Fibroblast of the aortic adventitia (primary cell): ENCODE data around the gene FOXL1. TPM values are rescaled to one million over a fixed set of nuclear protein-coding genes. Genes with fewer than 3 reads are reported as not detected.
A peak's percentile ranks its signal among the peaks of the same experiment; 100 is the strongest.

Source experiments
- DNase-seq: peaks from one replicate; pipeline ENCODE4 v3.0.0-alpha.2; 2010; ENCODE audit warnings: low read depth
- H3K4me3 ChIP-seq: 2 replicates; pipeline ENCODE4 v1.5.1; 2011; ENCODE audit warnings: low read depth, mild to moderate bottlenecking, control low read depth, low read length, moderate library complexity
- total RNA-seq: library from RNA; depleted of rRNA; stranded (reverse); fragments of >200 nt; gene quantifications from 2 replicates; pipeline ENCODE4 v1.2.3, GENCODE V29; 2012; ENCODE audit warnings: low replicate concordance
- TF ChIP-seq, protein P1 (sequence below): IDR thresholded peaks from 2 replicates; pipeline ENCODE4 v1.5.1; 2011; ENCODE audit warnings: mild to moderate bottlenecking, low read length, control low read depth, inconsistent platforms; ENCODE audit not compliant: insufficient read depth

Gene FOXL1
- total RNA-seq, 1 donor = 5.8 TPM

DNA sequence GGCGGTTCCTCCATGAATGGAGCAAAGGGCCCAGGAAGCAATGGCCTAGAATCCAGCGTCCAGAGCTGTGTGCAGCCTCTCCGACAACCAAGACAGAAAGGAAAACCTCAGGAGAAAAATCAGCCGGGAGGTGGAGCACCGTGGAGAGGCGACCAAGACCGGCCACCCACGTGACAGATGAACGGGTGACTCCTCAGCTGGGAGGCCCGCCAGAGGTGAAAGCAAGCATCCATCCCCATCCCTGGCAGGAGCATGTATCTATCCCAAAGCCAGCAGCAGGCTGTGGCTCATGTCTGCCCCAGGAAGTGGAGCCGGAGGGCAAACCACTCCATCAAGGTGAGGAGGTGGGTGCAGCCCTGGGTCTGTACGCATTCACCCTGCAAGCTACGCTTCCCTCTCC lies 52.1 kb downstream of the FOXL1 start:
- DNase-seq = no peak
- TF ChIP-seq, protein P1, sequence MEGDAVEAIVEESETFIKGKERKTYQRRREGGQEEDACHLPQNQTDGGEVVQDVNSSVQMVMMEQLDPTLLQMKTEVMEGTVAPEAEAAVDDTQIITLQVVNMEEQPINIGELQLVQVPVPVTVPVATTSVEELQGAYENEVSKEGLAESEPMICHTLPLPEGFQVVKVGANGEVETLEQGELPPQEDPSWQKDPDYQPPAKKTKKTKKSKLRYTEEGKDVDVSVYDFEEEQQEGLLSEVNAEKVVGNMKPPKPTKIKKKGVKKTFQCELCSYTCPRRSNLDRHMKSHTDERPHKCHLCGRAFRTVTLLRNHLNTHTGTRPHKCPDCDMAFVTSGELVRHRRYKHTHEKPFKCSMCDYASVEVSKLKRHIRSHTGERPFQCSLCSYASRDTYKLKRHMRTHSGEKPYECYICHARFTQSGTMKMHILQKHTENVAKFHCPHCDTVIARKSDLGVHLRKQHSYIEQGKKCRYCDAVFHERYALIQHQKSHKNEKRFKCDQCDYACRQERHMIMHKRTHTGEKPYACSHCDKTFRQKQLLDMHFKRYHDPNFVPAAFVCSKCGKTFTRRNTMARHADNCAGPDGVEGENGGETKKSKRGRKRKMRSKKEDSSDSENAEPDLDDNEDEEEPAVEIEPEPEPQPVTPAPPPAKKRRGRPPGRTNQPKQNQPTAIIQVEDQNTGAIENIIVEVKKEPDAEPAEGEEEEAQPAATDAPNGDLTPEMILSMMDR = no peak
- no peak overlapping the region for H3K4me3 ChIP-seq

DNA sequence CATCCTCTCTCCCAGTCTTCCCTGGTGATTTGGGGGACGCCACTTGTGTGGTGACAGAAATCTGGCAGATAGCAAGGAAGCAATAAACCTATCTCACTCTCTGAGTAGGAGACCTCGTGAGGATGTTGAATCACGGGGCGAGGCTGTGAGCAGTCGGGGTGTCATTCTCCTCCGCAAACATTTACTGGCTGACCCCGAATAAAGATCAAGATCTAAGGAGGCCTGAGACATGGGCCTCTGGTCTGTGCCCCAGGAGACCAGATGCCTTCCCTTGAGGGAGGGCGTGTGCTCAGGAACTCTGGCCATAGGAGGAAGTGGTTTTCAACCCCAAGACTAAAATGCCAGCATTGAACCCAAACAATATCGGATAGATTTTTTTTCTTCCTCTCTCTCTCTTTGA lies 53.1 kb downstream of the FOXL1 start:
- no peak overlapping the region for H3K4me3 ChIP-seq
- TF ChIP-seq, protein P1 = no peak
- peak; percentile 42 for DNase-seq

Other genes starting within 250 kb of the FOXL1 start
- gene FOXF1, start 68.0 kb upstream of the FOXL1 start, total RNA-seq = 1.6 and 3.0 TPM in 2 replicates
- gene MTHFSD, start 23.3 kb upstream of the FOXL1 start, total RNA-seq = 5.7 and 15.9 TPM in 2 replicates
- 5.2 TPM in 1 of 2 replicates, not detected in the other for gene FOXC2, start 11.7 kb upstream of the FOXL1 start, total RNA-seq